H1 (cell line): ENCODE results near the gene WDR64. TPM values are rescaled to one million over a fixed set of nuclear protein-coding genes. Genes with fewer than 3 reads are reported as not detected.

Source experiments
- CTCF ChIA-PET: fragments of 300-600 bp; sonication (Branson Sonifier 250); formaldehyde crosslinking; loops from one replicate; lab custom pipeline; 2021; ENCODE audit not compliant: partially characterized antibody; lab: Charles Lee
- POLR2A ChIA-PET: fragments of 300-600 bp; sonication (Branson Sonifier 250); formaldehyde crosslinking; loops from one replicate; lab custom pipeline; 2021; ENCODE audit warnings: inconsistent platforms; ENCODE audit not compliant: partially characterized antibody; lab: Charles Lee
- DNase-seq, 2 experiments: peaks; one replicate each; pipeline versions ENCODE4 v3.0.0 to v3.0.0-alpha.2; 2010 to 2022; ENCODE audit warnings: low spot score in 2 of 2, low read depth in 1 of 2, mixed read lengths in 1 of 2
- FAIRE-seq: peaks from 2 replicates; lab custom pipeline; 2011; peaks lifted over from hg19 to GRCh38; lab: Jason Lieb, UNC
- H2AFZ ChIP-seq: 2 replicates; pipeline ENCODE4 v1.8.1; 2012; ENCODE audit warnings: low read length, inconsistent platforms
- H2AK5ac ChIP-seq: 2 replicates; pipeline ENCODE4 v1.6.1; 2013; ENCODE audit warnings: low read depth, low read length
- H2BK120ac ChIP-seq: replicated peaks from 2 replicates; pipeline ENCODE3; 2013; ENCODE audit warnings: low read depth, low read length, inconsistent platforms
- H2BK12ac ChIP-seq: 2 replicates; pipeline ENCODE4 v1.6.1; 2013; ENCODE audit warnings: low read depth, low read length
- H2BK15ac ChIP-seq: 2 replicates; pipeline ENCODE4 v1.6.1; 2013; ENCODE audit warnings: low read length
- H2BK20ac ChIP-seq: 2 replicates; pipeline ENCODE4 v1.6.1; 2013; ENCODE audit warnings: low read length
- H2BK5ac ChIP-seq: 2 replicates; pipeline ENCODE4 v1.6.1; 2013; ENCODE audit warnings: low read depth, low read length
- H3K14ac ChIP-seq: 2 replicates; pipeline ENCODE4 v1.6.1; 2013; ENCODE audit warnings: inconsistent platforms; ENCODE audit not compliant: insufficient read length
- H3K18ac ChIP-seq: 2 replicates; pipeline ENCODE4 v1.6.1; 2013; ENCODE audit warnings: low read length; ENCODE audit errors: extremely low read depth
- H3K23ac ChIP-seq: 2 replicates; pipeline ENCODE4 v1.6.1; 2013; ENCODE audit warnings: inconsistent platforms; ENCODE audit not compliant: insufficient read length
- H3K23me2 ChIP-seq: 2 replicates; pipeline ENCODE4 v1.6.1; 2013; ENCODE audit warnings: low read depth, low read length
- H3K27ac ChIP-seq: 2 replicates; pipeline ENCODE4 v1.6.1; 2011; ENCODE audit warnings: low read depth, low read length, inconsistent platforms
- H3K27me3 ChIP-seq, 4 experiments: replicated peaks in 1 of 4; 1 replicate in 1 of 4; 2 replicates in 3 of 4; pipeline versions ENCODE4 v1.6.1 to v1.8.1; 2011 to 2013; ENCODE audit warnings: low read length in 3 of 4, mild to moderate bottlenecking in 3 of 4, inconsistent platforms in 2 of 4, mixed read lengths in 2 of 4, moderate library complexity in 1 of 4; ENCODE audit not compliant: control insufficient read depth in 3 of 4, insufficient read depth in 3 of 4; ENCODE audit errors: extremely low read depth in 1 of 4
- H3K36me3 ChIP-seq, 4 experiments: 2 replicates each; pipeline versions ENCODE4 v1.6.1 to v1.8.1; 2011 to 2013; ENCODE audit warnings: mild to moderate bottlenecking in 4 of 4, low read length in 3 of 4, moderate library complexity in 2 of 4, control low read depth in 1 of 4, inconsistent platforms in 1 of 4; ENCODE audit not compliant: insufficient read depth in 4 of 4, control insufficient read depth in 2 of 4
- H3K4ac ChIP-seq: replicated peaks from 2 replicates; pipeline ENCODE3; 2013; ENCODE audit warnings: low read length, low read depth, mixed read lengths, inconsistent platforms; ENCODE audit not compliant: insufficient read length
- H3K4me1 ChIP-seq, 4 experiments: replicated peaks in 1 of 4; 1 replicate in 1 of 4; 2 replicates in 3 of 4; pipeline versions ENCODE4 v1.6.1 to v1.8.1; 2011 to 2013; ENCODE audit warnings: low read length in 3 of 4, inconsistent platforms in 2 of 4, mixed read lengths in 1 of 4; ENCODE audit not compliant: insufficient read depth in 4 of 4, control insufficient read depth in 3 of 4
- H3K4me2 ChIP-seq, 2 experiments: 2 replicates each; pipeline versions ENCODE4 v1.6.1 to v1.8.1; 2011 to 2013; ENCODE audit warnings: low read depth in 2 of 2, low read length in 2 of 2, control low read depth in 1 of 2, inconsistent platforms in 1 of 2, mild to moderate bottlenecking in 1 of 2; ENCODE audit not compliant: insufficient read depth in 1 of 2
- H3K4me3 ChIP-seq, 4 experiments: fragments of 200-600, 300-600 bp in 1 of 4; sonication (generic), shearing (Covaris generic), sonication (Bioruptor Twin) in 1 of 4; 2 replicates each; pipeline versions ENCODE4 v1.5.1 to v1.8.1; 2011 to 2016; ENCODE audit warnings: low read length in 4 of 4, low read depth in 3 of 4, control low read depth in 2 of 4, inconsistent platforms in 2 of 4, mild to moderate bottlenecking in 2 of 4, mixed read lengths in 1 of 4, moderate library complexity in 1 of 4; ENCODE audit not compliant: insufficient read depth in 2 of 4; ENCODE audit errors: extremely low read depth in 1 of 4
- H3K56ac ChIP-seq: replicated peaks from 2 replicates; pipeline ENCODE3; 2013; ENCODE audit warnings: low read depth, mild to moderate bottlenecking, mixed read lengths, low read length, inconsistent platforms; ENCODE audit not compliant: insufficient read length
- H3K79me1 ChIP-seq: 2 replicates; pipeline ENCODE4 v1.6.1; 2013; ENCODE audit warnings: low read depth, low read length, control low read depth
- H3K79me2 ChIP-seq, 2 experiments: 2 replicates each; pipeline versions ENCODE4 v1.6.1 to v1.8.1; 2012 to 2013; ENCODE audit warnings: low read length in 2 of 2, mild to moderate bottlenecking in 2 of 2, inconsistent platforms in 1 of 2; ENCODE audit not compliant: insufficient read depth in 2 of 2, control insufficient read depth in 1 of 2
- H3K9ac ChIP-seq, 4 experiments: replicated peaks in 1 of 4; 1 replicate in 1 of 4; 2 replicates in 3 of 4; pipeline versions ENCODE4 v1.6.1 to v1.8.1; 2011 to 2013; ENCODE audit warnings: low read depth in 3 of 4, low read length in 3 of 4, control low read depth in 2 of 4, mild to moderate bottlenecking in 2 of 4, moderate library complexity in 2 of 4, inconsistent platforms in 1 of 4; ENCODE audit errors: extremely low read depth in 1 of 4
- H3K9me3 ChIP-seq, 2 experiments: 2 replicates each; pipeline versions ENCODE4 v1.6.1 to v1.8.1; 2012 to 2013; ENCODE audit warnings: mild to moderate bottlenecking in 2 of 2, moderate library complexity in 2 of 2, control low read depth in 1 of 2, inconsistent platforms in 1 of 2, low read depth in 1 of 2, low read length in 1 of 2, mixed read lengths in 1 of 2; ENCODE audit not compliant: insufficient read depth in 2 of 2
- H4K20me1 ChIP-seq, 2 experiments: replicated peaks in 1 of 2; 2 replicates each; pipeline versions ENCODE3 to v1.8.1; 2011 to 2013; ENCODE audit warnings: inconsistent platforms in 2 of 2, low read length in 2 of 2, mild to moderate bottlenecking in 1 of 2; ENCODE audit not compliant: insufficient read depth in 2 of 2, control insufficient read depth in 1 of 2
- H4K5ac ChIP-seq: 2 replicates; pipeline ENCODE4 v1.6.1; 2013; ENCODE audit warnings: low read length, low read depth, mixed read lengths, inconsistent platforms; ENCODE audit not compliant: insufficient read length
- H4K8ac ChIP-seq: 2 replicates; pipeline ENCODE4 v1.8.0; 2013; ENCODE audit warnings: mild to moderate bottlenecking, moderate library complexity, low read length, inconsistent platforms; ENCODE audit not compliant: insufficient read depth; ENCODE audit errors: extremely low read depth
- H4K91ac ChIP-seq: replicated peaks from 2 replicates; pipeline ENCODE3; 2013; ENCODE audit warnings: low read length, mixed read lengths, inconsistent platforms; ENCODE audit not compliant: insufficient read length
- CEBPB ChIP-seq: IDR thresholded peaks from 2 replicates; pipeline ENCODE4 v1.6.1; 2012; ENCODE audit warnings: low read depth, low read length
- E2F6 ChIP-seq: IDR thresholded peaks from 2 replicates; pipeline ENCODE4 v1.6.1; 2012; ENCODE audit warnings: inconsistent platforms
- EZH2 ChIP-seq: fragments of 200-600 bp; sonication (generic); IDR thresholded peaks from 2 replicates; pipeline ENCODE4 v1.7.1; 2012; ENCODE audit warnings: low read depth, mild to moderate bottlenecking, moderate library complexity, low read length, inconsistent platforms; ENCODE audit not compliant: severe bottlenecking
- HDAC6 ChIP-seq: IDR thresholded peaks from one replicate; pipeline ENCODE4 v1.7.1; 2012; ENCODE audit warnings: low read depth, mild to moderate bottlenecking, inconsistent platforms, low read length, moderate library complexity
- POLR2AphosphoS5 ChIP-seq: IDR thresholded peaks from 2 replicates; pipeline ENCODE4 v1.6.1; 2011; ENCODE audit warnings: low read depth, low read length
- SIX5 ChIP-seq: IDR thresholded peaks from 2 replicates; pipeline ENCODE4 v1.6.1; 2011; ENCODE audit warnings: mild to moderate bottlenecking, low read depth, low read length
- SP1 ChIP-seq: IDR thresholded peaks from 2 replicates; pipeline ENCODE4 v1.6.1; 2011; ENCODE audit warnings: low read depth, low read length
- SRF ChIP-seq: IDR thresholded peaks from 2 replicates; pipeline ENCODE4 v1.6.1; 2011; ENCODE audit warnings: mild to moderate bottlenecking, low read depth, low read length, moderate library complexity
- ZNF274 ChIP-seq: IDR thresholded peaks from 2 replicates; pipeline ENCODE4 v1.7.0; 2012; ENCODE audit warnings: low read length, borderline replicate concordance; ENCODE audit errors: extremely low read depth
- WGBS, 2 experiments: shearing (Covaris generic) in 1 of 2; methylation state at CpG; one replicate each; pipeline versions ENCODE4 v1.1.6 to v1.1.7; 2013 to 2015; ENCODE audit warnings: low lambda C conversion rate in 2 of 2, mixed read lengths in 2 of 2, inconsistent platforms in 1 of 2, low coverage in 1 of 2, missing lambda C conversion rate in 1 of 2; ENCODE audit not compliant: insufficient replicate concordance in 2 of 2, insufficient coverage in 1 of 2, insufficient read length in 1 of 2; ENCODE audit errors: extremely low coverage in 1 of 2, missing lambda C conversion rate in 1 of 2; 5-methylcytosine and 5-hydroxymethylcytosine counted together
- polyA plus RNA-seq, 7 experiments: library from polyadenylated mRNA; depleted of rRNA in 3 of 7; stranded (reverse) in 5 of 7; unstranded in 2 of 7; fragments of >200 nt in 5 of 7; fragments of 200-250 nt in 2 of 7; gene quantifications; 1 replicate in 5 of 7; 2 replicates in 1 of 7; 4 replicates in 1 of 7; pipeline versions ENCODE4 v1.2.1 to v1.2.3, GENCODE V29; 2011 to 2013; ENCODE audit warnings: missing spikeins in 2 of 7, mixed read lengths in 2 of 7
- total RNA-seq: library from RNA; stranded (reverse); fragmentation: NEBNext Ultra II Directional; extraction: Animal tissue kit (Norgen Biotek cat#: 25700); gene quantifications from 2 replicates; pipeline ENCODE4 v1.2.1, GENCODE V29; 2021
- TF ChIP-seq, protein P1 (sequence below): IDR thresholded peaks from 2 replicates; pipeline ENCODE4 v1.6.1; 2012; ENCODE audit warnings: low read length, inconsistent platforms

The WDR64 gene
- total and polyA plus RNA-seq, 2 of the 8 experiments (the other 6 are each of a cell fraction or from before 2014, with no cell fraction given) = 0.02 TPM; not detected in 1

- no peak overlapping the region for H2BK5ac ChIP-seq
- no peak overlapping the region for H3K4me3 ChIP-seq
- no peak overlapping the region for H4K91ac ChIP-seq
- H4K5ac ChIP-seq = no peak overlapping the region
- H3K56ac ChIP-seq = no peak overlapping the region
- no peak overlapping the region for H3K18ac ChIP-seq
- no peak for FAIRE-seq
- no peak overlapping the region for H2AFZ ChIP-seq
- WGBS, 2 experiments = 78% methylated on average over 2 of the region's 2 CpGs; no CpG with 5 or more reads in 1 of the 2 experiments
- no peaks in the 10 kb centered on the region for H3K27me3 ChIP-seq
- no peak overlapping the region for H3K9ac ChIP-seq
- H2BK20ac ChIP-seq = no peak overlapping the region
- H2BK120ac ChIP-seq = no peak overlapping the region
- H3K4ac ChIP-seq = no peak overlapping the region
- H3K79me1 ChIP-seq = no peaks in the 10 kb centered on the region
- no peaks in the 10 kb centered on the region for H3K9me3 ChIP-seq
- no peak overlapping the region for H2BK15ac ChIP-seq
- ChIA-PET POLR2A (no interaction called here), CTCF (interaction anchor here (4.2 kb wide), 1 partner anchor 225 kb away, joined by 22 read pairs; no protein-coding TSS in a partner anchor)
- no peak overlapping the region for H3K4me2 ChIP-seq
- no peak overlapping the region for H3K23ac ChIP-seq
- H3K27ac ChIP-seq = no peak overlapping the region
- H3K79me2 ChIP-seq = no peaks in the 10 kb centered on the region
- no peak overlapping the region for H2BK12ac ChIP-seq
- H3K4me1 ChIP-seq = no peaks in the 10 kb centered on the region
- no peak overlapping the region for H3K14ac ChIP-seq
- no peaks in the 10 kb centered on the region for H3K23me2 ChIP-seq
- no peak for TF ChIP-seq ZNF274
- no peak for TF ChIP-seq SRF
- TF ChIP-seq SP1 = no peak
- TF ChIP-seq, protein P1, sequence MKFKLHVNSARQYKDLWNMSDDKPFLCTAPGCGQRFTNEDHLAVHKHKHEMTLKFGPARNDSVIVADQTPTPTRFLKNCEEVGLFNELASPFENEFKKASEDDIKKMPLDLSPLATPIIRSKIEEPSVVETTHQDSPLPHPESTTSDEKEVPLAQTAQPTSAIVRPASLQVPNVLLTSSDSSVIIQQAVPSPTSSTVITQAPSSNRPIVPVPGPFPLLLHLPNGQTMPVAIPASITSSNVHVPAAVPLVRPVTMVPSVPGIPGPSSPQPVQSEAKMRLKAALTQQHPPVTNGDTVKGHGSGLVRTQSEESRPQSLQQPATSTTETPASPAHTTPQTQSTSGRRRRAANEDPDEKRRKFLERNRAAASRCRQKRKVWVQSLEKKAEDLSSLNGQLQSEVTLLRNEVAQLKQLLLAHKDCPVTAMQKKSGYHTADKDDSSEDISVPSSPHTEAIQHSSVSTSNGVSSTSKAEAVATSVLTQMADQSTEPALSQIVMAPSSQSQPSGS = no peak
- no peak for TF ChIP-seq EZH2
- no peak for TF ChIP-seq CEBPB
- TF ChIP-seq E2F6 = no peak
- no peak for TF ChIP-seq POLR2AphosphoS5
- TF ChIP-seq HDAC6 = no peak
- TF ChIP-seq SIX5 = no peak
- no peak overlapping the region for H2AK5ac ChIP-seq
- no peak overlapping the region for H4K8ac ChIP-seq
- no peaks in the 10 kb centered on the region for H4K20me1 ChIP-seq
- no peaks in the 10 kb centered on the region for H3K36me3 ChIP-seq
- no peak for DNase-seq
Observed at GRCh38 chr1:241836941-241837340, 184.9 kb downstream of the WDR64 start.
